Mucosa of descending colon (tissue), 3 donors: ENCODE data around the gene ANAPC2. TPM values are rescaled to one million over a fixed set of nuclear protein-coding genes. Genes with fewer than 3 reads are reported as not detected.

Source experiments
- ATAC-seq: fragments of 200-7000 bp; cut with Tn5 transposase; one replicate; pipeline ENCODE4 v1.9.1; 2020; ENCODE audit warnings: mild to moderate bottlenecking, moderate library complexity
- DNase-seq, 3 donors: peaks; one replicate each; pipeline ENCODE4 v3.0.0-alpha.2; 2020
- H3K36me3 ChIP-seq: fragments of 200-600 bp; one replicate; pipeline ENCODE4 v1.8.0; 2021; ENCODE audit warnings: low read depth, mild to moderate bottlenecking
- H3K4me1 ChIP-seq: fragments of 200-600 bp; one replicate; pipeline ENCODE4 v1.8.0; 2021; ENCODE audit warnings: low read depth, mild to moderate bottlenecking
- H3K4me3 ChIP-seq: fragments of 200-600 bp; one replicate; pipeline ENCODE4 v1.8.0; 2021; ENCODE audit warnings: mild to moderate bottlenecking
- H3K9me3 ChIP-seq: fragments of 200-600 bp; one replicate; pipeline ENCODE4 v1.8.0; 2021; ENCODE audit warnings: mild to moderate bottlenecking
- CTCF ChIP-seq: fragments of 200-600 bp; IDR thresholded peaks from one replicate; pipeline ENCODE4 v1.8.0; 2022; ENCODE audit warnings: antibody characterized with exemption, mild to moderate bottlenecking
- intact Hi-C, 2 donors: fragments of 100-400 bp; cut with DNase I in 1 of 2; cut with micrococcal nuclease in 1 of 2; formaldehyde crosslinking; loops; one replicate each; pipeline versions ENCODE4 v1.11.0 to v1.11.1; 2022; cut with DNase I, micrococcal nuclease
- total RNA-seq, 3 donors: library from RNA; stranded (reverse); fragmentation: NEBNext Ultra II Directional in 2 of 3; extraction: Animal tissue kit (Norgen Biotek cat#: 25700) in 2 of 3; gene quantifications; one replicate each; pipeline versions ENCODE4 v1.2.1 to v1.2.4, GENCODE V29; 2021 to 2023
- donor health status: DM: no; HTN: no; CAD: no; lungs with moderate emphysema.
- donor health status: DM: no; HTN: no; CAD: no.
- donor health status: DM: no; HTN: yes; CAD: no.

ANAPC2 gene
- total RNA-seq, 3 donors from 2014 or later, result 60.8 to 65.9 (median 61.7) TPM

- peaks cover 7% of the 10 kb centered on the region for H3K4me1 ChIP-seq
- TF ChIP-seq CTCF, result no peak
- H3K4me3 ChIP-seq, result no peak overlapping the region
- ATAC-seq, result no peak
- intact Hi-C loops, result no loop called here
- DNase-seq, result no peak
- H3K9me3 ChIP-seq, result no peaks in the 10 kb centered on the region
- peaks cover 3% of the 10 kb centered on the region for H3K36me3 ChIP-seq
These were observed 7.9 kb downstream of the ANAPC2 start for GRCh38 chr9:137180491-137180890.

- TF ChIP-seq CTCF, result no peak
- Histone ChIP-seq H3K4me3 (no peak overlapping the region), H3K36me3 (peaks cover 3% of the 10 kb centered on the region), H3K9me3 (no peaks in the 10 kb centered on the region), H3K4me1 (peaks cover 14% of the 10 kb centered on the region)
- ATAC-seq (no peak), DNase-seq (no peak)
- intact Hi-C loops, result no loop called here
These were observed 8.6 kb downstream of the ANAPC2 start for GRCh38 chr9:137179761-137180160.

GRCh38 chr9:137178939-137179630 is 9.3 kb downstream of the ANAPC2 start:
- Histone ChIP-seq H3K4me3 (no peak overlapping the region), H3K4me1 (peaks cover 21% of the 10 kb centered on the region), H3K9me3 (no peaks in the 10 kb centered on the region), H3K36me3 (peaks cover 3% of the 10 kb centered on the region)
- DNase-seq (no peak), ATAC-seq (no peak)
- no peak for TF ChIP-seq CTCF
- intact Hi-C loops, result no loop called here

GRCh38 chr9:137178201-137178938 is 10.0 kb downstream of the ANAPC2 start:
- intact Hi-C loops, result no loop called here
- Histone ChIP-seq H3K36me3 (peaks cover 3% of the 10 kb centered on the region), H3K9me3 (no peaks in the 10 kb centered on the region), H3K4me3 (no peak overlapping the region), H3K4me1 (peaks cover 21% of the 10 kb centered on the region)
- TF ChIP-seq CTCF, result no peak
- no peak for DNase-seq
- no peak for ATAC-seq

GRCh38 chr9:137176302-137177182 is 11.8 kb downstream of the ANAPC2 start:
- peaks cover 21% of the 10 kb centered on the region for H3K4me1 ChIP-seq
- H3K4me3 ChIP-seq, result no peak overlapping the region
- peak; percentile 41 for TF ChIP-seq CTCF
- peaks cover 3% of the 10 kb centered on the region for H3K36me3 ChIP-seq
- ATAC-seq (peak; percentile 72), DNase-seq (peak in 2 of 3 donors; percentile 59 to 60)
- no peaks in the 10 kb centered on the region for H3K9me3 ChIP-seq
- intact Hi-C loops, result no loop called here
